H1 (cell line): ENCODE results near the gene GCM1. TPM values are rescaled to one million over a fixed set of nuclear protein-coding genes. Genes with fewer than 3 reads are reported as not detected.

ENCODE experiments used
- CTCF ChIA-PET: fragments of 300-600 bp; sonication (Branson Sonifier 250); formaldehyde crosslinking; loops from one replicate; lab custom pipeline; 2021; ENCODE audit not compliant: partially characterized antibody; lab: Charles Lee
- POLR2A ChIA-PET: fragments of 300-600 bp; sonication (Branson Sonifier 250); formaldehyde crosslinking; loops from one replicate; lab custom pipeline; 2021; ENCODE audit warnings: inconsistent platforms; ENCODE audit not compliant: partially characterized antibody; lab: Charles Lee
- DNase-seq, 2 experiments: peaks; one replicate each; pipeline versions ENCODE4 v3.0.0 to v3.0.0-alpha.2; 2010 to 2022; ENCODE audit warnings: low spot score in 2 of 2, low read depth in 1 of 2, mixed read lengths in 1 of 2
- FAIRE-seq: peaks from 2 replicates; lab custom pipeline; 2011; peaks lifted over from hg19 to GRCh38; lab: Jason Lieb, UNC
- H2AFZ ChIP-seq: 2 replicates; pipeline ENCODE4 v1.8.1; 2012; ENCODE audit warnings: low read length, inconsistent platforms
- H2AK5ac ChIP-seq: 2 replicates; pipeline ENCODE4 v1.6.1; 2013; ENCODE audit warnings: low read depth, low read length
- H2BK120ac ChIP-seq: replicated peaks from 2 replicates; pipeline ENCODE3; 2013; ENCODE audit warnings: low read depth, low read length, inconsistent platforms
- H2BK12ac ChIP-seq: 2 replicates; pipeline ENCODE4 v1.6.1; 2013; ENCODE audit warnings: low read depth, low read length
- H2BK15ac ChIP-seq: 2 replicates; pipeline ENCODE4 v1.6.1; 2013; ENCODE audit warnings: low read length
- H2BK20ac ChIP-seq: 2 replicates; pipeline ENCODE4 v1.6.1; 2013; ENCODE audit warnings: low read length
- H2BK5ac ChIP-seq: 2 replicates; pipeline ENCODE4 v1.6.1; 2013; ENCODE audit warnings: low read depth, low read length
- H3K14ac ChIP-seq: 2 replicates; pipeline ENCODE4 v1.6.1; 2013; ENCODE audit warnings: inconsistent platforms; ENCODE audit not compliant: insufficient read length
- H3K18ac ChIP-seq: 2 replicates; pipeline ENCODE4 v1.6.1; 2013; ENCODE audit warnings: low read length; ENCODE audit errors: extremely low read depth
- H3K23ac ChIP-seq: 2 replicates; pipeline ENCODE4 v1.6.1; 2013; ENCODE audit warnings: inconsistent platforms; ENCODE audit not compliant: insufficient read length
- H3K23me2 ChIP-seq: 2 replicates; pipeline ENCODE4 v1.6.1; 2013; ENCODE audit warnings: low read depth, low read length
- H3K27ac ChIP-seq: 2 replicates; pipeline ENCODE4 v1.6.1; 2011; ENCODE audit warnings: low read depth, low read length, inconsistent platforms
- H3K27me3 ChIP-seq, 4 experiments: replicated peaks in 1 of 4; 1 replicate in 1 of 4; 2 replicates in 3 of 4; pipeline versions ENCODE4 v1.6.1 to v1.8.1; 2011 to 2013; ENCODE audit warnings: low read length in 3 of 4, mild to moderate bottlenecking in 3 of 4, inconsistent platforms in 2 of 4, mixed read lengths in 2 of 4, moderate library complexity in 1 of 4; ENCODE audit not compliant: control insufficient read depth in 3 of 4, insufficient read depth in 3 of 4; ENCODE audit errors: extremely low read depth in 1 of 4
- H3K36me3 ChIP-seq, 4 experiments: 2 replicates each; pipeline versions ENCODE4 v1.6.1 to v1.8.1; 2011 to 2013; ENCODE audit warnings: mild to moderate bottlenecking in 4 of 4, low read length in 3 of 4, moderate library complexity in 2 of 4, control low read depth in 1 of 4, inconsistent platforms in 1 of 4; ENCODE audit not compliant: insufficient read depth in 4 of 4, control insufficient read depth in 2 of 4
- H3K4ac ChIP-seq: replicated peaks from 2 replicates; pipeline ENCODE3; 2013; ENCODE audit warnings: low read length, low read depth, mixed read lengths, inconsistent platforms; ENCODE audit not compliant: insufficient read length
- H3K4me1 ChIP-seq, 4 experiments: replicated peaks in 1 of 4; 1 replicate in 1 of 4; 2 replicates in 3 of 4; pipeline versions ENCODE4 v1.6.1 to v1.8.1; 2011 to 2013; ENCODE audit warnings: low read length in 3 of 4, inconsistent platforms in 2 of 4, mixed read lengths in 1 of 4; ENCODE audit not compliant: insufficient read depth in 4 of 4, control insufficient read depth in 3 of 4
- H3K4me2 ChIP-seq, 2 experiments: 2 replicates each; pipeline versions ENCODE4 v1.6.1 to v1.8.1; 2011 to 2013; ENCODE audit warnings: low read depth in 2 of 2, low read length in 2 of 2, control low read depth in 1 of 2, inconsistent platforms in 1 of 2, mild to moderate bottlenecking in 1 of 2; ENCODE audit not compliant: insufficient read depth in 1 of 2
- H3K4me3 ChIP-seq, 4 experiments: fragments of 200-600, 300-600 bp in 1 of 4; sonication (generic), shearing (Covaris generic), sonication (Bioruptor Twin) in 1 of 4; 2 replicates each; pipeline versions ENCODE4 v1.5.1 to v1.8.1; 2011 to 2016; ENCODE audit warnings: low read length in 4 of 4, low read depth in 3 of 4, control low read depth in 2 of 4, inconsistent platforms in 2 of 4, mild to moderate bottlenecking in 2 of 4, mixed read lengths in 1 of 4, moderate library complexity in 1 of 4; ENCODE audit not compliant: insufficient read depth in 2 of 4; ENCODE audit errors: extremely low read depth in 1 of 4
- H3K56ac ChIP-seq: replicated peaks from 2 replicates; pipeline ENCODE3; 2013; ENCODE audit warnings: low read depth, mild to moderate bottlenecking, mixed read lengths, low read length, inconsistent platforms; ENCODE audit not compliant: insufficient read length
- H3K79me1 ChIP-seq: 2 replicates; pipeline ENCODE4 v1.6.1; 2013; ENCODE audit warnings: low read depth, low read length, control low read depth
- H3K79me2 ChIP-seq, 2 experiments: 2 replicates each; pipeline versions ENCODE4 v1.6.1 to v1.8.1; 2012 to 2013; ENCODE audit warnings: low read length in 2 of 2, mild to moderate bottlenecking in 2 of 2, inconsistent platforms in 1 of 2; ENCODE audit not compliant: insufficient read depth in 2 of 2, control insufficient read depth in 1 of 2
- H3K9ac ChIP-seq, 4 experiments: replicated peaks in 1 of 4; 1 replicate in 1 of 4; 2 replicates in 3 of 4; pipeline versions ENCODE4 v1.6.1 to v1.8.1; 2011 to 2013; ENCODE audit warnings: low read depth in 3 of 4, low read length in 3 of 4, control low read depth in 2 of 4, mild to moderate bottlenecking in 2 of 4, moderate library complexity in 2 of 4, inconsistent platforms in 1 of 4; ENCODE audit errors: extremely low read depth in 1 of 4
- H3K9me3 ChIP-seq, 2 experiments: 2 replicates each; pipeline versions ENCODE4 v1.6.1 to v1.8.1; 2012 to 2013; ENCODE audit warnings: mild to moderate bottlenecking in 2 of 2, moderate library complexity in 2 of 2, control low read depth in 1 of 2, inconsistent platforms in 1 of 2, low read depth in 1 of 2, low read length in 1 of 2, mixed read lengths in 1 of 2; ENCODE audit not compliant: insufficient read depth in 2 of 2
- H4K20me1 ChIP-seq, 2 experiments: replicated peaks in 1 of 2; 2 replicates each; pipeline versions ENCODE3 to v1.8.1; 2011 to 2013; ENCODE audit warnings: inconsistent platforms in 2 of 2, low read length in 2 of 2, mild to moderate bottlenecking in 1 of 2; ENCODE audit not compliant: insufficient read depth in 2 of 2, control insufficient read depth in 1 of 2
- H4K5ac ChIP-seq: 2 replicates; pipeline ENCODE4 v1.6.1; 2013; ENCODE audit warnings: low read length, low read depth, mixed read lengths, inconsistent platforms; ENCODE audit not compliant: insufficient read length
- H4K8ac ChIP-seq: 2 replicates; pipeline ENCODE4 v1.8.0; 2013; ENCODE audit warnings: mild to moderate bottlenecking, moderate library complexity, low read length, inconsistent platforms; ENCODE audit not compliant: insufficient read depth; ENCODE audit errors: extremely low read depth
- H4K91ac ChIP-seq: replicated peaks from 2 replicates; pipeline ENCODE3; 2013; ENCODE audit warnings: low read length, mixed read lengths, inconsistent platforms; ENCODE audit not compliant: insufficient read length
- ATF3 ChIP-seq: IDR thresholded peaks from 2 replicates; pipeline ENCODE4 v1.6.1; 2011; ENCODE audit warnings: low read depth, mild to moderate bottlenecking, low read length; ENCODE audit not compliant: insufficient read depth
- CHD1 ChIP-seq: IDR thresholded peaks from 2 replicates; pipeline ENCODE4 v1.6.1; 2012; ENCODE audit warnings: low read depth, low read length, improper control_type of control experiment
- WGBS, 2 experiments: shearing (Covaris generic) in 1 of 2; methylation state at CpG; one replicate each; pipeline versions ENCODE4 v1.1.6 to v1.1.7; 2013 to 2015; ENCODE audit warnings: low lambda C conversion rate in 2 of 2, mixed read lengths in 2 of 2, inconsistent platforms in 1 of 2, low coverage in 1 of 2, missing lambda C conversion rate in 1 of 2; ENCODE audit not compliant: insufficient replicate concordance in 2 of 2, insufficient coverage in 1 of 2, insufficient read length in 1 of 2; ENCODE audit errors: extremely low coverage in 1 of 2, missing lambda C conversion rate in 1 of 2; 5-methylcytosine and 5-hydroxymethylcytosine counted together
- polyA plus RNA-seq, 7 experiments: library from polyadenylated mRNA; depleted of rRNA in 3 of 7; stranded (reverse) in 5 of 7; unstranded in 2 of 7; fragments of >200 nt in 5 of 7; fragments of 200-250 nt in 2 of 7; gene quantifications; 1 replicate in 5 of 7; 2 replicates in 1 of 7; 4 replicates in 1 of 7; pipeline versions ENCODE4 v1.2.1 to v1.2.3, GENCODE V29; 2011 to 2013; ENCODE audit warnings: missing spikeins in 2 of 7, mixed read lengths in 2 of 7
- total RNA-seq: library from RNA; stranded (reverse); fragmentation: NEBNext Ultra II Directional; extraction: Animal tissue kit (Norgen Biotek cat#: 25700); gene quantifications from 2 replicates; pipeline ENCODE4 v1.2.1, GENCODE V29; 2021

GCM1 gene
- total and polyA plus RNA-seq, 2 of the 8 experiments (the other 6 are each of a cell fraction or from before 2014, with no cell fraction given): not detected

- Histone ChIP-seq H2BK5ac (no peak overlapping the region), H3K79me2 (no peaks in the 10 kb centered on the region), H3K4me3 (no peak overlapping the region), H3K27ac (no peak overlapping the region), H2BK12ac (no peak overlapping the region), H3K23ac (no peak overlapping the region), H4K91ac (no peak overlapping the region), H3K27me3 (no peaks in the 10 kb centered on the region), H3K4me1 (no peaks in the 10 kb centered on the region), H3K4ac (no peak overlapping the region), H4K5ac (no peak overlapping the region), H3K9me3 (no peaks in the 10 kb centered on the region), H3K36me3 (no peaks in the 10 kb centered on the region), H3K9ac (no peak overlapping the region), H3K14ac (no peak overlapping the region), H2BK20ac (no peak overlapping the region), H2BK15ac (no peak overlapping the region), H3K18ac (no peak overlapping the region), H3K79me1 (no peaks in the 10 kb centered on the region), H2BK120ac (no peak overlapping the region), H3K4me2 (no peak overlapping the region), H3K56ac (no peak overlapping the region), H2AFZ (no peak overlapping the region), H4K20me1 (no peaks in the 10 kb centered on the region), H3K23me2 (no peaks in the 10 kb centered on the region), H2AK5ac (no peak overlapping the region), H4K8ac (no peak overlapping the region)
- TF ChIP-seq CHD1 (no peak), ATF3 (no peak)
- ChIA-PET CTCF (interaction anchor here (1.0 to 2.7 kb wide), 7 partner anchors 9 to 274 kb away, joined by 3 to 11 read pairs (median 4); no protein-coding TSS in a partner anchor), POLR2A (no interaction called here)
- DNase-seq: no peak
- no peak for FAIRE-seq
- WGBS, 2 experiments: 75% methylated on average over 1 of the region's 1 CpG; no CpG with 5 or more reads in 1 of the 2 experiments
Observed at GRCh38 chr6:53162606-53163005, 14.0 kb upstream of the GCM1 start.
